ENCODE measurements around the gene OASL.

DNA sequence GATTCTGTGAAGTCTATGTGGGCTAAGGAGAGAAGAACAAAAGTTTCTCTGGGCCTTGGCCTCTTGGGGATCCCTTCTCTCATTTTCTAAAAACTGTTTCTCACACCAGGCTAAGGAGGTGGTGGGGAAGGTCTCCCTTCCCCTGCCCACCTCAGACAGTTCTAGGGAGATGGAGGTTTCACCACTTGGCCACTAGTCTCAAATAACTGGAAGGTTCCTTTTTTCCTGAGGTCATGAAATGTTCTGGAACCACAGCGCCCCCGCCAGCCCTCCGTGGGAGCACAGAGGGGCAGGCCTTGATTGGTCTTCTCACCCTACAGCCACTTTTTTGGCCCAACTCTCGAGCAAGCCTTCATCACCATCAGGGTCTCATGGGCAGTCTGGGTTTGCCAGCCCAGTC, 35.4 kb downstream of the OASL start:
- TF ChIP-seq CTCF (IDR thresholded peaks at IDR 0.05), result no peak
- no peak for TF ChIP-seq POLR2A (IDR thresholded peaks at IDR 0.05)
